GM19463 (cell line): ENCODE measurements around the gene CDK5RAP1.

Experiments used
- ATAC-seq: cut with Tn5 transposase; IDR thresholded peaks from one replicate; pipeline ENCODE4 v1.9.1; 2021; ENCODE audit warnings: mild to moderate bottlenecking, moderate library complexity; ENCODE audit not compliant: unreplicated experiment

The CDK5RAP1 gene

GRCh38 chr20:33337531-33338165 lies 63.7 kb downstream of the CDK5RAP1 start:
- ATAC-seq, result peak; percentile 54

- ATAC-seq, result no peak
Observed at GRCh38 chr20:33337119-33337518, 64.2 kb downstream of the CDK5RAP1 start.

GRCh38 chr20:33336375-33336774 lies 64.9 kb downstream of the CDK5RAP1 start:
- no peak for ATAC-seq

- ATAC-seq, result no peak
Observed at GRCh38 chr20:33334111-33334510, 67.2 kb downstream of the CDK5RAP1 start.

GRCh38 chr20:33333616-33334015 lies 67.7 kb downstream of the CDK5RAP1 start:
- ATAC-seq, result no peak

GRCh38 chr20:33332905-33333456 lies 68.3 kb downstream of the CDK5RAP1 start:
- ATAC-seq, result no peak

GRCh38 chr20:33328157-33329137 lies 72.9 kb downstream of the CDK5RAP1 start:
- no peak for ATAC-seq

- no peak for ATAC-seq
Observed at GRCh38 chr20:33325350-33325749, 76.0 kb downstream of the CDK5RAP1 start.

GRCh38 chr20:33323236-33323635 lies 78.1 kb downstream of the CDK5RAP1 start:
- no peak for ATAC-seq

- ATAC-seq, result no peak
Observed at GRCh38 chr20:33322456-33322855, 78.9 kb downstream of the CDK5RAP1 start.

GRCh38 chr20:33320006-33320405 lies 81.3 kb downstream of the CDK5RAP1 start:
- no peak for ATAC-seq

GRCh38 chr20:33318096-33318429 lies 83.3 kb downstream of the CDK5RAP1 start:
- no peak for ATAC-seq

- no peak for ATAC-seq
Observed at GRCh38 chr20:33317424-33318095, 83.8 kb downstream of the CDK5RAP1 start.

GRCh38 chr20:33316958-33317357 lies 84.4 kb downstream of the CDK5RAP1 start:
- no peak for ATAC-seq

GRCh38 chr20:33316343-33316742 lies 85.0 kb downstream of the CDK5RAP1 start:
- ATAC-seq, result no peak

- no peak for ATAC-seq
Observed at GRCh38 chr20:33313686-33314314, 87.5 kb downstream of the CDK5RAP1 start.

- ATAC-seq, result no peak
Observed at GRCh38 chr20:33312583-33312982, 88.7 kb downstream of the CDK5RAP1 start.

GRCh38 chr20:33311996-33312395 lies 89.3 kb downstream of the CDK5RAP1 start:
- no peak for ATAC-seq

- no peak for ATAC-seq
Observed at GRCh38 chr20:33311011-33311410, 90.3 kb downstream of the CDK5RAP1 start.

GRCh38 chr20:33310327-33310899 lies 90.9 kb downstream of the CDK5RAP1 start:
- ATAC-seq, result no peak
